Psoas muscle (tissue), 8 donors: ENCODE data around the gene ADAMTSL1. TPM values are rescaled to one million over a fixed set of nuclear protein-coding genes. Genes with fewer than 3 reads are reported as not detected.

Experiments
- ATAC-seq, 4 donors: fragments of 200-7000 bp; cut with Tn5 transposase; one replicate each; pipeline ENCODE4 v1.9.1; 2020; ENCODE audit warnings: moderate library complexity in 3 of 4, mild to moderate bottlenecking in 2 of 4
- DNase-seq, 2 donors: peaks; one replicate each; pipeline ENCODE4 v3.0.0-alpha.2; 2020
- H3K27ac ChIP-seq: fragments of 200-600 bp; one replicate; pipeline ENCODE4 v1.8.0; 2022
- H3K27me3 ChIP-seq, 3 donors: fragments of 200-600 bp in 1 of 3; one replicate each; pipeline versions ENCODE4 v1.6.1 to v1.8.0; 2013 to 2022; ENCODE audit warnings: low read length in 2 of 3, mild to moderate bottlenecking in 2 of 3, moderate library complexity in 1 of 3; ENCODE audit not compliant: insufficient read depth in 3 of 3
- H3K36me3 ChIP-seq, 2 donors: fragments of 200-600 bp in 1 of 2; one replicate each; pipeline versions ENCODE4 v1.6.1 to v1.8.0; 2013 to 2022; ENCODE audit warnings: low read depth in 1 of 2, mild to moderate bottlenecking in 1 of 2, moderate library complexity in 1 of 2; ENCODE audit not compliant: insufficient read depth in 1 of 2
- H3K4me1 ChIP-seq: fragments of 200-600 bp; one replicate; pipeline ENCODE4 v1.8.0; 2022
- H3K4me3 ChIP-seq: fragments of 200-600 bp; one replicate; pipeline ENCODE4 v1.8.0; 2022; ENCODE audit warnings: mild to moderate bottlenecking
- H3K9me3 ChIP-seq: fragments of 200-600 bp; one replicate; pipeline ENCODE4 v1.8.0; 2022
- CTCF ChIP-seq: fragments of 200-600 bp; IDR thresholded peaks from one replicate; pipeline ENCODE4 v1.8.0; 2022; ENCODE audit warnings: antibody characterized with exemption
- WGBS, 3 donors: extraction: QIAGEN DNeasy Blood & Tissue Kit; methylation state at CpG; one replicate each; pipeline versions ENCODE4 v1.1.6 to v1.1.7; 2013; 5-methylcytosine and 5-hydroxymethylcytosine counted together
- intact Hi-C, 2 donors: fragments of 100-400 bp; cut with DNase I; formaldehyde crosslinking; loops; one replicate each; pipeline versions ENCODE4 v1.11.0 to v1.14.2; 2022
- polyA plus RNA-seq, 3 donors: library from polyadenylated mRNA; stranded (reverse); fragments of 200-250 nt; gene quantifications; one replicate each; pipeline ENCODE4 v1.2.3, GENCODE V29; 2013
- total RNA-seq, 4 donors: library from RNA; stranded (reverse); fragmentation: NEBNext Ultra II Directional in 2 of 4; extraction: Animal tissue kit (Norgen Biotek cat#: 25700) in 2 of 4; gene quantifications; one replicate each; pipeline versions ENCODE4 v1.2.1 to v1.2.4, GENCODE V29; 2021 to 2023
- donor health status: healthy with polysubstance abuse.
- donor health status: DM: no; HTN: no; CAD: no; lungs with moderate emphysema.
- donor health status: Bipolar disorder and iron deficiency.
- donor health status: healthy.
- donor health status: DM: yes; HTN: yes; CAD: no.
- donor health status: DM: no; HTN: no; CAD: no.
- donor health status: DM: no; HTN: no; CAD: no.
- donor health status: DM: yes; HTN: yes; CAD: no.

The ADAMTSL1 gene
- total and polyA plus RNA-seq, 7 donors, result 0.08 to 0.57 (median 0.28) TPM

GRCh38 chr9:18549772-18550171 is 75.8 kb downstream of the ADAMTSL1 start:
- DNase-seq (no peak), ATAC-seq (no peak)
- intact Hi-C loops, result no loop called here
- no peak for TF ChIP-seq CTCF
- no peaks in the 10 kb centered on the region for H3K27me3 ChIP-seq
- H3K36me3 ChIP-seq, result no peaks in the 10 kb centered on the region
- no peak overlapping the region for H3K27ac ChIP-seq
- no peaks in the 10 kb centered on the region for H3K9me3 ChIP-seq
- H3K4me1 ChIP-seq, result no peaks in the 10 kb centered on the region
- whole genome bisulfite sequencing, 3 donors, result 62 to 79% (median 65%) methylated on average over 3 of the region's 3 CpGs
- no peak overlapping the region for H3K4me3 ChIP-seq

- intact Hi-C loops, result no loop called here
- no peaks in the 10 kb centered on the region for H3K9me3 ChIP-seq
- no peak overlapping the region for H3K4me3 ChIP-seq
- no peaks in the 10 kb centered on the region for H3K36me3 ChIP-seq
- no peaks in the 10 kb centered on the region for H3K27me3 ChIP-seq
- ATAC-seq (no peak), DNase-seq (no peak)
- WGBS, 3 donors, result 85 to 94% (median 93%) methylated on average over 5 of the region's 5 CpGs
- no peaks in the 10 kb centered on the region for H3K4me1 ChIP-seq
- no peak overlapping the region for H3K27ac ChIP-seq
- TF ChIP-seq CTCF, result no peak
Observed at GRCh38 chr9:18550286-18550685, 76.3 kb downstream of the ADAMTSL1 start.

- peaks cover 4% of the 10 kb centered on the region for H3K9me3 ChIP-seq
- intact Hi-C loops, result no loop called here
- no peak for TF ChIP-seq CTCF
Observed at GRCh38 chr9:18554244-18554643, 80.3 kb downstream of the ADAMTSL1 start.

GRCh38 chr9:18555105-18555883 is 81.3 kb downstream of the ADAMTSL1 start:
- 62 to 65% (median 62%) methylated on average over 5 of the region's 5 CpGs for WGBS, 3 donors
- Histone ChIP-seq H3K36me3 (no peaks in the 10 kb centered on the region), H3K9me3 (peaks cover 12% of the 10 kb centered on the region), H3K4me1 (no peaks in the 10 kb centered on the region), H3K27me3 (no peaks in the 10 kb centered on the region), H3K27ac (no peak overlapping the region), H3K4me3 (no peak overlapping the region)
- no peak for TF ChIP-seq CTCF
- no peak for ATAC-seq
- no peak for DNase-seq
- intact Hi-C loops, result no loop called here

More at GRCh38 chr9:18554244-18554643, 80.3 kb downstream of the ADAMTSL1 start:
- 62 to 66% (median 62%) methylated on average over 6 of the region's 6 CpGs for WGBS, 3 donors
- Histone ChIP-seq H3K4me1 (no peaks in the 10 kb centered on the region), H3K27ac (no peak overlapping the region), H3K4me3 (no peak overlapping the region), H3K27me3 (no peaks in the 10 kb centered on the region), H3K36me3 (no peaks in the 10 kb centered on the region)
- ATAC-seq (no peak), DNase-seq (no peak)
